Thoracic aorta (tissue), 2 donors: ENCODE measurements around the gene FRG2B. TPM values are rescaled to one million over a fixed set of nuclear protein-coding genes. Genes with fewer than 3 reads are reported as not detected.
"Not testable (repeated sequence)": the region's sequence is repeated elsewhere in the genome, so short reads cannot be mapped to it uniquely, and the experiment has no call there.

Source experiments
- ATAC-seq: fragments of 150-250 bp; one replicate; pipeline ENCODE4 v1.8.0; 2017; ENCODE audit warnings: low read depth; ENCODE audit not compliant: insufficient number of reproducible peaks, low FRiP score
- DNase-seq: peaks from one replicate; pipeline ENCODE4 v3.0.0-alpha.2; 2020; ENCODE audit warnings: low spot score
- H3K27ac ChIP-seq, 2 donors: fragments of 200-600 bp; sonication (generic); 1 replicate in 1 of 2; 2 replicates in 1 of 2; pipeline ENCODE4 v1.5.1; 2016; ENCODE audit warnings: mild to moderate bottlenecking in 2 of 2, moderate library complexity in 2 of 2
- H3K27me3 ChIP-seq: fragments of 200-600 bp; sonication (generic); replicated peaks from 2 replicates; pipeline ENCODE4 v1.6.0; 2016; ENCODE audit warnings: mild to moderate bottlenecking; ENCODE audit not compliant: insufficient read depth
- H3K36me3 ChIP-seq: fragments of 200-600 bp; sonication (generic); one replicate; pipeline ENCODE4 v1.5.1; 2016
- H3K4me1 ChIP-seq, 2 donors: fragments of 200-600 bp; sonication (generic); 1 replicate in 1 of 2; 2 replicates in 1 of 2; pipeline versions ENCODE4 v1.5.1 to v1.6.0; 2016; ENCODE audit warnings: low read depth in 2 of 2, mild to moderate bottlenecking in 1 of 2; ENCODE audit not compliant: control insufficient read depth in 1 of 2
- H3K4me3 ChIP-seq: fragments of 200-600 bp; sonication (generic); 2 replicates; pipeline ENCODE4 v1.5.1; 2016; ENCODE audit warnings: mild to moderate bottlenecking
- H3K9me3 ChIP-seq: fragments of 200-600 bp; sonication (generic); 2 replicates; pipeline ENCODE4 v1.5.1; 2016
- CTCF ChIP-seq: fragments of 200-600 bp; sonication (generic); IDR thresholded peaks from one replicate; pipeline ENCODE4 v1.5.1; 2019; ENCODE audit warnings: antibody characterized with exemption
- total RNA-seq, 2 donors: library from RNA; depleted of rRNA; stranded (reverse); fragments of >200 nt; gene quantifications; one replicate each; pipeline versions ENCODE4 v1.1.0 to v1.2.3, GENCODE V29; 2016

The FRG2B gene
- total RNA-seq, 2 donors from 2014 or later, result not detected

GRCh38 chr10:133622544-133622943, 4.1 kb downstream of the FRG2B start:
- H3K9me3 ChIP-seq, ATAC-seq: not testable (repeated sequence)

GRCh38 chr10:133618851-133619250, 7.7 kb downstream of the FRG2B start:
- Histone ChIP-seq H3K27ac (no peak overlapping the region), H3K27me3 (no peaks in the 10 kb centered on the region), H3K36me3 (no peaks in the 10 kb centered on the region), H3K4me1 (no peaks in the 10 kb centered on the region), H3K9me3 (no peaks in the 10 kb centered on the region), H3K4me3 (no peak overlapping the region)
- ATAC-seq, result no peak
- TF ChIP-seq CTCF, result no peak
- no peak for DNase-seq

More at GRCh38 chr10:133622544-133622943, 4.1 kb downstream of the FRG2B start:
- H3K36me3 ChIP-seq, DNase-seq, H3K4me3 ChIP-seq, H3K27me3 ChIP-seq, H3K27ac ChIP-seq, H3K4me1 ChIP-seq: not testable (repeated sequence)

- no peaks in the 10 kb centered on the region for H3K27me3 ChIP-seq
- H3K9me3 ChIP-seq, result no peaks in the 10 kb centered on the region
- DNase-seq (no peak), ATAC-seq (no peak)
- no peaks in the 10 kb centered on the region for H3K4me1 ChIP-seq
- no peak for TF ChIP-seq CTCF
- no peak overlapping the region for H3K27ac ChIP-seq
- H3K36me3 ChIP-seq, result no peaks in the 10 kb centered on the region
- no peak overlapping the region for H3K4me3 ChIP-seq
These were observed 9.4 kb downstream of the FRG2B start for GRCh38 chr10:133617196-133617595.

- H3K27me3 ChIP-seq, result no peaks in the 10 kb centered on the region
- no peak for TF ChIP-seq CTCF
- no peaks in the 10 kb centered on the region for H3K4me1 ChIP-seq
- H3K4me3 ChIP-seq, result no peak overlapping the region
- no peaks in the 10 kb centered on the region for H3K36me3 ChIP-seq
- no peak for ATAC-seq
- H3K27ac ChIP-seq, result no peak overlapping the region
- no peaks in the 10 kb centered on the region for H3K9me3 ChIP-seq
- no peak for DNase-seq
These were observed 10.0 kb downstream of the FRG2B start for GRCh38 chr10:133616371-133617130.

GRCh38 chr10:133614830-133615580, 11.6 kb downstream of the FRG2B start:
- TF ChIP-seq CTCF, result no peak
- Histone ChIP-seq H3K27ac (no peak overlapping the region), H3K4me1 (no peaks in the 10 kb centered on the region), H3K27me3 (no peaks in the 10 kb centered on the region), H3K9me3 (no peaks in the 10 kb centered on the region), H3K4me3 (no peak overlapping the region), H3K36me3 (no peaks in the 10 kb centered on the region)
- ATAC-seq (no peak), DNase-seq (no peak)
